DMS114 treated with DMSO at 0.1 percent for 48 hours (cell line): ENCODE data around the gene JARID2.

Experiments
- DNase-seq: peaks from one replicate; lab custom pipeline; 2025; ENCODE audit not compliant: unreplicated experiment; lab: John Stamatoyannopoulos, UW

JARID2 gene

GRCh38 chr6:15555101-15556038 is 309.5 kb downstream of the JARID2 start:
- no peak for DNase-seq

- DNase-seq: no peak
Observed at GRCh38 chr6:15556711-15557110, 310.8 kb downstream of the JARID2 start.

- no peak for DNase-seq
Observed at GRCh38 chr6:15557174-15557573, 311.3 kb downstream of the JARID2 start.

- no peak for DNase-seq
Observed at GRCh38 chr6:15560713-15561112, 314.8 kb downstream of the JARID2 start.

GRCh38 chr6:15561447-15562199 is 315.8 kb downstream of the JARID2 start:
- DNase-seq: no peak

- DNase-seq: no peak
Observed at GRCh38 chr6:15562977-15563376, 317.1 kb downstream of the JARID2 start.

- no peak for DNase-seq
Observed at GRCh38 chr6:15569035-15569995, 323.4 kb downstream of the JARID2 start.

- DNase-seq: no peak
Observed at GRCh38 chr6:15570171-15570570, 324.3 kb downstream of the JARID2 start.
